Pancreas (tissue), 10 donors: Measurements from ENCODE around the gene FBLN2. TPM values are rescaled to one million over a fixed set of nuclear protein-coding genes. Genes with fewer than 3 reads are reported as not detected.
A peak's percentile ranks its signal among the peaks of the same experiment; 100 is the strongest.

Experiments
- ATAC-seq, 4 donors: fragments of 200-7000 bp; cut with Tn5 transposase; one replicate each; pipeline versions ENCODE4 v1.8.0 to v1.9.1; 2020; ENCODE audit warnings: mild to moderate bottlenecking in 4 of 4, moderate library complexity in 4 of 4
- DNase-seq, 6 donors: peaks; one replicate each; pipeline ENCODE4 v3.0.0-alpha.2; 2020
- FAIRE-seq: peaks from 2 replicates; lab custom pipeline; 2012; peaks lifted over from hg19 to GRCh38; lab: Jason Lieb, UNC
- H3K27ac ChIP-seq, 4 donors: fragments of 200-600 bp; sonication (generic); 1 replicate in 3 of 4; 2 replicates in 1 of 4; pipeline versions ENCODE4 v1.5.0 to v1.8.0; 2020
- H3K27me3 ChIP-seq, 4 donors: fragments of 200-600 bp; one replicate each; pipeline ENCODE4 v1.8.0; 2021
- H3K36me3 ChIP-seq, 3 donors: fragments of 200-600 bp; sonication (generic) in 1 of 3; one replicate each; pipeline versions ENCODE4 v1.5.0 to v1.8.0; 2020 to 2021
- H3K4me1 ChIP-seq, 3 donors: fragments of 200-600 bp; one replicate each; pipeline ENCODE4 v1.8.0; 2021
- H3K4me3 ChIP-seq, 4 donors: fragments of 200-600 bp; sonication (generic) in 2 of 4; one replicate each; pipeline versions ENCODE4 v1.5.0 to v1.8.0; 2020 to 2021
- H3K9me3 ChIP-seq, 4 donors: fragments of 200-600 bp; one replicate each; pipeline ENCODE4 v1.8.0; 2021
- CTCF ChIP-seq, 4 donors: fragments of 200-600 bp; sonication (generic) in 3 of 4; IDR thresholded peaks; one replicate each; pipeline versions ENCODE4 v1.5.0 to v1.8.0; 2021; ENCODE audit warnings: antibody characterized with exemption in 4 of 4
- WGBS, 2 donors: extraction: QIAGEN DNeasy Blood & Tissue Kit; methylation state at CpG; one replicate each; pipeline ENCODE4 v1.1.7; 2013; 5-methylcytosine and 5-hydroxymethylcytosine counted together
- intact Hi-C, 3 donors: fragments of 100-400 bp; cut with DNase I; formaldehyde crosslinking; loops; one replicate each; pipeline versions ENCODE4 v1.11.1 to v1.14.2; 2022
- polyA plus RNA-seq, 2 donors: library from polyadenylated mRNA; stranded (reverse); fragments of 200-250 nt; gene quantifications; one replicate each; pipeline ENCODE4 v1.2.3, GENCODE V29; 2013
- total RNA-seq, 6 donors: library from RNA; stranded (reverse); fragmentation: NEBNext Ultra II Directional in 4 of 6; extraction: Animal tissue kit (Norgen Biotek cat#: 25700) in 4 of 6; gene quantifications; one replicate each; pipeline versions ENCODE4 v1.2.1 to v1.2.4, GENCODE V29; 2021 to 2023
- donor health status: healthy with polysubstance abuse.
- donor health status: DM: no; HTN: no; CAD: no; lungs with moderate emphysema.
- donor health status: DM: no; HTN: no; CAD: no.
- donor health status: control.
- donor health status: control.
- donor health status: Bipolar disorder and iron deficiency.
- donor health status: DM: yes; HTN: yes; CAD: no.
- donor health status: DM: no; HTN: no; CAD: no.
- donor health status: DM: no; HTN: no; CAD: no.
- donor health status: DM: yes; HTN: yes; CAD: no.

Gene FBLN2
- total and polyA plus RNA-seq, 8 donors, result 2.4 to 21.8 (median 4.2) TPM

GRCh38 chr3:13637311-13637891 is 88.5 kb downstream of the FBLN2 start:
- Histone ChIP-seq H3K27ac (no peak overlapping the region), H3K4me3 (no peak overlapping the region), H3K9me3 (no peaks in the 10 kb centered on the region), H3K27me3 (no peaks in the 10 kb centered on the region), H3K36me3 (no peaks in the 10 kb centered on the region), H3K4me1 (no peaks in the 10 kb centered on the region)
- ATAC-seq, result no peak
- intact Hi-C loops, result loop anchor here in 1 of 3 donors (5.0 kb wide), 1 partner anchor 135 kb away; no protein-coding TSS in a partner anchor
- WGBS, 2 donors, result 73 to 84% methylated on average over 31 of the region's 31 CpGs
- FAIRE-seq, result no peak
- peak in 1 of 6 donors; percentile 63 for DNase-seq
- no peak for TF ChIP-seq CTCF (IDR thresholded peaks at IDR 0.05)

GRCh38 chr3:13637953-13638352 is 89.0 kb downstream of the FBLN2 start:
- H3K36me3 ChIP-seq, result no peaks in the 10 kb centered on the region
- intact Hi-C loops, result loop anchor here in 1 of 3 donors (5.0 kb wide), 1 partner anchor 136 kb away; no protein-coding TSS in a partner anchor
- no peak overlapping the region for H3K4me3 ChIP-seq
- WGBS, 2 donors, result 62 to 66% methylated on average over 12 of the region's 12 CpGs
- no peak for FAIRE-seq
- TF ChIP-seq CTCF (IDR thresholded peaks at IDR 0.05), result no peak
- no peaks in the 10 kb centered on the region for H3K27me3 ChIP-seq
- H3K4me1 ChIP-seq, result no peaks in the 10 kb centered on the region
- no peaks in the 10 kb centered on the region for H3K9me3 ChIP-seq
- H3K27ac ChIP-seq, result no peak overlapping the region
- peak in 1 of 6 donors; percentile 37 for DNase-seq
- ATAC-seq, result no peak

GRCh38 chr3:13638927-13639326 is 90.0 kb downstream of the FBLN2 start:
- H3K9me3 ChIP-seq, result no peaks in the 10 kb centered on the region
- WGBS, 2 donors, result 70 to 76% methylated on average over 17 of the region's 17 CpGs
- no peaks in the 10 kb centered on the region for H3K4me1 ChIP-seq
- no peaks in the 10 kb centered on the region for H3K27me3 ChIP-seq
- intact Hi-C loops, result loop anchor here in 1 of 3 donors (5.0 kb wide), 1 partner anchor 137 kb away; no protein-coding TSS in a partner anchor
- no peaks in the 10 kb centered on the region for H3K36me3 ChIP-seq
- ATAC-seq (no peak), DNase-seq (no peak), FAIRE-seq (no peak)
- TF ChIP-seq CTCF (IDR thresholded peaks at IDR 0.05), result no peak
- no peak overlapping the region for H3K27ac ChIP-seq
- no peak overlapping the region for H3K4me3 ChIP-seq

GRCh38 chr3:13642597-13642996 is 93.7 kb downstream of the FBLN2 start:
- DNase-seq (no peak), FAIRE-seq (no peak), ATAC-seq (no peak)
- Histone ChIP-seq H3K27me3 (no peaks in the 10 kb centered on the region), H3K4me3 (no peak overlapping the region), H3K9me3 (no peaks in the 10 kb centered on the region), H3K4me1 (no peaks in the 10 kb centered on the region), H3K36me3 (no peaks in the 10 kb centered on the region), H3K27ac (no peak overlapping the region)
- intact Hi-C loops, result no loop called here
- WGBS, 2 donors, result 76 to 83% methylated on average over 6 of the region's 6 CpGs
- TF ChIP-seq CTCF (IDR thresholded peaks at IDR 0.05), result no peak
